Neural cell (in vitro differentiated cells): ENCODE data around the gene BARD1. TPM values are rescaled to one million over a fixed set of nuclear protein-coding genes. Genes with fewer than 3 reads are reported as not detected.

Source experiments
- polyA plus RNA-seq: library from polyadenylated mRNA; depleted of rRNA; stranded (reverse); fragments of >200 nt; gene quantifications from 2 replicates; pipeline ENCODE4 v1.2.3, GENCODE V29; 2014
- small RNA-seq, 3 experiments: library from RNA; depleted of rRNA; stranded (forward); fragments of <200 nt; gene quantifications; one replicate each; pipeline ENCODE3, GENCODE V24; 2012

BARD1 gene
- polyA plus RNA-seq, 1 donor from 2014 or later: 0.57 TPM

Small RNA genes within 50 kb of the gene (small RNA-seq; reads per million reads assigned to genes)
- gene SNORA70I: 3.8 to 4.7 (median 4.5) reads per million in 3 experiments
